Measurements from ENCODE around the gene TMEM163. TPM values are rescaled to one million over a fixed set of nuclear protein-coding genes. Genes with fewer than 3 reads are reported as not detected.

The TMEM163 gene
- total and polyA plus RNA-seq, 3 donors from 2014 or later = 24.0 to 44.3 (median 37.3) TPM

DNA sequence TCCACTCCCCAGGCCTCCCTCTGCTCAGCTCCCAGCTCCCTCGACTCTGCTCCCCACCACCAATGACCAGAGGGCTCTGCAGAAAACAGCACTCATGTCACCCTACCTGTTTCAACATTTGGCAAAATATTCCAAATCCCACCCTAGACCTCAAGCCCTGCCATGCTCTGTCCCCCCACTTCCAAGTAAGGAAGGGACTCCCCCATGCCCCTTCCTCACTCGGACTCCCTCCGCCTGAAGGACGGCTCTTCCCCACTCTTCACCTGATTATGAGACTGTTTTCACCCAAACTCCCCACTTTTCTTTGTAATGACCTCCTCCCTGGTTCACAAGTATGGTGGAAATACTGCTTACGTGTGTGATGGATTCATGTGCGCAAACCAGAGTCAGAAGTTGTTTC is 256.5 kb downstream of the TMEM163 start:
- WGBS, 2 donors = 89 to 97% methylated on average over 6 of the region's 6 CpGs

DNA sequence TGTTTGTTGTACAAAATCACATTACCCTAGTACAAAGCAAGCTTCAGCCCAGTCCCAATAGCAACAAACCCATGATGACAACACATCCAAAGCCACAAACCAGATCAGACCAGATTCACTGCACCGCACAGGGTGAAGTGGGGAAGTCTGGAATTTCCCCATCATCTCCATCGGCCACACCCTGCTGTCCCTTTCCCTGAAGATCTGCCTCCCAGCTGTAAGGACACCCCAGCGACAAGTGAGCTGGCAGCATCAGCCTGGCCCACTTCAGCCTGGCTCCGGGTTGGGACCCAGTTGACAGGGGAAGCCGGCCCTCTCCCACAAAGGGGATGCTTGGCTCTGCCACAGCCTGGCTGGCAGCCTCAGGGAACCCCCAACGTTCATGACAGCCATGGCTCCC is 257.3 kb downstream of the TMEM163 start:
- Histone ChIP-seq H3K4me3 (no peak overlapping the region), H3K4me1 (no peaks in the 10 kb centered on the region), H3K36me3 (ENCODE audit: low read depth, missing control alignments) (no peaks in the 10 kb centered on the region), H3K27ac (no peak overlapping the region), H3K9me3 (no peaks in the 10 kb centered on the region), H3K27me3 (no peaks in the 10 kb centered on the region)
- no peak for TF ChIP-seq POLR2A (IDR thresholded peaks at IDR 0.05)
- TF ChIP-seq, protein P1, sequence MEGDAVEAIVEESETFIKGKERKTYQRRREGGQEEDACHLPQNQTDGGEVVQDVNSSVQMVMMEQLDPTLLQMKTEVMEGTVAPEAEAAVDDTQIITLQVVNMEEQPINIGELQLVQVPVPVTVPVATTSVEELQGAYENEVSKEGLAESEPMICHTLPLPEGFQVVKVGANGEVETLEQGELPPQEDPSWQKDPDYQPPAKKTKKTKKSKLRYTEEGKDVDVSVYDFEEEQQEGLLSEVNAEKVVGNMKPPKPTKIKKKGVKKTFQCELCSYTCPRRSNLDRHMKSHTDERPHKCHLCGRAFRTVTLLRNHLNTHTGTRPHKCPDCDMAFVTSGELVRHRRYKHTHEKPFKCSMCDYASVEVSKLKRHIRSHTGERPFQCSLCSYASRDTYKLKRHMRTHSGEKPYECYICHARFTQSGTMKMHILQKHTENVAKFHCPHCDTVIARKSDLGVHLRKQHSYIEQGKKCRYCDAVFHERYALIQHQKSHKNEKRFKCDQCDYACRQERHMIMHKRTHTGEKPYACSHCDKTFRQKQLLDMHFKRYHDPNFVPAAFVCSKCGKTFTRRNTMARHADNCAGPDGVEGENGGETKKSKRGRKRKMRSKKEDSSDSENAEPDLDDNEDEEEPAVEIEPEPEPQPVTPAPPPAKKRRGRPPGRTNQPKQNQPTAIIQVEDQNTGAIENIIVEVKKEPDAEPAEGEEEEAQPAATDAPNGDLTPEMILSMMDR (IDR thresholded peaks at IDR 0.05) = no peak
- intact Hi-C loops (cut with DNase I; ENCODE audit: low total_unique reads) = loop anchor here (10.0 kb wide), 1 partner anchor 433 kb away; no protein-coding TSS in a partner anchor
- no peak for DNase-seq
- WGBS, 2 donors = 60 to 81% methylated on average over 1 to 6 of the region's 6 CpGs

More for the DNA sequence above, 256.5 kb downstream of the TMEM163 start:
- intact Hi-C loops (cut with DNase I; ENCODE audit: low total_unique reads) = loop anchor here (10.0 kb wide), 1 partner anchor 433 kb away; no protein-coding TSS in a partner anchor
- no peak overlapping the region for H3K27ac ChIP-seq
- no peaks in the 10 kb centered on the region for H3K4me1 ChIP-seq
- no peak overlapping the region for H3K4me3 ChIP-seq
- H3K9me3 ChIP-seq = no peaks in the 10 kb centered on the region
- H3K27me3 ChIP-seq = no peaks in the 10 kb centered on the region
- DNase-seq = no peak
- TF ChIP-seq, protein P1 (IDR thresholded peaks at IDR 0.05) = no peak
- TF ChIP-seq POLR2A (IDR thresholded peaks at IDR 0.05) = no peak
- H3K36me3 ChIP-seq (ENCODE audit: low read depth, missing control alignments) = no peaks in the 10 kb centered on the region

DNA sequence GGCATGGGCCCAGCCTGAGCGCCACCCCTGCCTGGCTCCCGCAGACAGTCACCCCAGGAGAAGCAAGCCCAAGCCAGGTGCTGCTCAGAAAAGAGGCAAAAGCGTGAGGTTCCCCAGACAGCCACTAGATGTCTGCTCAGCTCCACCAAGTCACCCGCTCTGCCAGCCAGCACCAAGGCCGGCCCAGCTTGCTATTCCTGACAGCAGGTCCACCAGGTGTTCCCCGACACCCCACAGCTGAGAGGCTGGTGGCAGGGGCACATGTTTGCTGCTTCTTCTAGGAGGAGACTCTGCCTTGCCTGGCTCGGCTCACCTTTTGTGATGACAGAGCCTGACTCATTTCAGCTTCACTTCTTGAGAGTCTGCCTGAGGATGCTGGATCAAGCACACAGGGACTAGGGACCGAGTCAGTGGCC is 258.2 kb downstream of the TMEM163 start:
- no peak overlapping the region for H3K27ac ChIP-seq
- H3K4me1 ChIP-seq = no peaks in the 10 kb centered on the region
- peak; percentile 86 for DNase-seq
- H3K9me3 ChIP-seq = no peaks in the 10 kb centered on the region
- intact Hi-C loops (cut with DNase I; ENCODE audit: low total_unique reads) = loop anchor here (10.0 kb wide), 1 partner anchor 434 kb away; no protein-coding TSS in a partner anchor
- no peaks in the 10 kb centered on the region for H3K36me3 ChIP-seq (ENCODE audit: low read depth, missing control alignments)
- H3K27me3 ChIP-seq = no peaks in the 10 kb centered on the region
- WGBS, 2 donors = 53 to 71% methylated on average over 6 to 8 of the region's 8 CpGs
- H3K4me3 ChIP-seq = no peak overlapping the region
- TF ChIP-seq, protein P1 (IDR thresholded peaks at IDR 0.05) = peak; percentile 59 to 69 (median 61)
- no peak for TF ChIP-seq POLR2A (IDR thresholded peaks at IDR 0.05)

DNA sequence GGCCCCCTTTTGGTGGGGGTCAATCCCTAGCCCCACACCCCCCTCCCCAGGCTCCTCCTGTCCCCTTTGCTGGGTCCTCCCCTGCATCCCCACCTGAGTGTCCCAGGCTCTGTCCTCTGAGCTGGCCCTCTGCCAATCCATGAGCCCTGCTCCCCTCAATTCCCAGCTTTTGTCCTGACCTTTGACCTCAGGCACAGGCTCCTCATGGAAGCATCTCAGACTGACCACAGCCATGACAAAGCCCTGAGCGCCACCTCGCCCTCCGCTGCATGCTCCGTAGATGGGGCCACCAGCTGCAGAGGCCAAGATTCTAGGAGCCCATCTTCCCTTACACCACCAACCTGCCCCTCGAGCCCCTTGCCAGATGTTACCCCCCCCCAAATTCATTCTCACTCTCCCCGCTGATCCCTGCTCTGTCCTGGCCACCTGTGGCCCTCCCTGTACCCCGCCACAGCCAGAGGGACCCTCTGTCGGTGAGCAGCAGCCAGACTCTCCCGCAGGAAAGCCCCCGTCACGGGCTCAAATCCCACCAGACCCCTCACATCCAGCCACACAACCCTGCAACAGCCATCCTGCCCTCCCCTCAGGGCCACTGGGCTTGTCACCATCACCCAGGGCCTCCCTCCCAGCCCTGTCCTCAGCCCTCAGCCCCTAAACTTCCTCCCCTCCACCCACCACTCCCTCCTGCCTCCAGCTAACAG is 258.9 kb downstream of the TMEM163 start:
- TF ChIP-seq POLR2A (IDR thresholded peaks at IDR 0.05) = no peak
- TF ChIP-seq, protein P1 (IDR thresholded peaks at IDR 0.05) = no peak
- no peak overlapping the region for H3K4me3 ChIP-seq
- DNase-seq = no peak
- no peak overlapping the region for H3K27ac ChIP-seq
- WGBS, 2 donors = 90 to 97% methylated on average over 11 of the region's 11 CpGs
- H3K9me3 ChIP-seq = no peaks in the 10 kb centered on the region
- no peaks in the 10 kb centered on the region for H3K27me3 ChIP-seq
- H3K4me1 ChIP-seq = no peaks in the 10 kb centered on the region
- intact Hi-C loops (cut with DNase I; ENCODE audit: low total_unique reads) = loop anchor here (10.0 kb wide), 1 partner anchor 435 kb away; no protein-coding TSS in a partner anchor
- no peaks in the 10 kb centered on the region for H3K36me3 ChIP-seq (ENCODE audit: low read depth, missing control alignments)
